Pons (tissue), 1 donor: ENCODE results near the gene LCE3B.

Experiments used
- DNase-seq: peaks from one replicate; pipeline ENCODE4 v3.0.0-alpha.2; 2016; ENCODE audit warnings: low spot score

The LCE3B gene

GRCh38 chr1:152658649-152659048, 45.0 kb downstream of the LCE3B start:
- no peak for DNase-seq

DNA sequence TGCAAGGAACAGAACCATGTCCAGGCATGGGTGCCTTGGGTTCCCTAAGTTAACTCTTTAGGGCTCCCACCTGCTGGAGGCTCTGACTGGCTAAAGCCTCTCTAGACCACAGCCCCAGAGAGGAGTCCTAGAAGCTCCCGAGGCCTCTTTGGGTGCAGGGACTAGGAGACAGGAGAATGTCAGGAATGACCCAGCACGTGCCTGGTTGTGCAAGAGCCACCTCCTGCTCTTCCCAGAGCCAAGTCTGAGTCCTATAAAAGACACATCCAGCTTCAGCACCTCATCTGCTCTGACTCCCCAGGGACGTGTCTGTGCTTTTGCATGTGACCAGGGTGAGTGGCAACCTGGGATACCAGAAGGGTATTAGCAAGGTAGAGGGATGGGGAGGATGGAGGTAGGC, 49.5 kb downstream of the LCE3B start, which contains the start of gene LCE2D:
LCE2D (plus strand) TSS at position 283 of the 400 bp plus-strand sequence. CDS start 726 bp downstream, outside the sequence.
- no peak for DNase-seq
